Measurements from ENCODE around the gene KIF26B.
"Not testable (repeated sequence)": the region's sequence is repeated elsewhere in the genome, so short reads cannot be mapped to it uniquely, and the experiment has no call there.

KIF26B gene

DNA sequence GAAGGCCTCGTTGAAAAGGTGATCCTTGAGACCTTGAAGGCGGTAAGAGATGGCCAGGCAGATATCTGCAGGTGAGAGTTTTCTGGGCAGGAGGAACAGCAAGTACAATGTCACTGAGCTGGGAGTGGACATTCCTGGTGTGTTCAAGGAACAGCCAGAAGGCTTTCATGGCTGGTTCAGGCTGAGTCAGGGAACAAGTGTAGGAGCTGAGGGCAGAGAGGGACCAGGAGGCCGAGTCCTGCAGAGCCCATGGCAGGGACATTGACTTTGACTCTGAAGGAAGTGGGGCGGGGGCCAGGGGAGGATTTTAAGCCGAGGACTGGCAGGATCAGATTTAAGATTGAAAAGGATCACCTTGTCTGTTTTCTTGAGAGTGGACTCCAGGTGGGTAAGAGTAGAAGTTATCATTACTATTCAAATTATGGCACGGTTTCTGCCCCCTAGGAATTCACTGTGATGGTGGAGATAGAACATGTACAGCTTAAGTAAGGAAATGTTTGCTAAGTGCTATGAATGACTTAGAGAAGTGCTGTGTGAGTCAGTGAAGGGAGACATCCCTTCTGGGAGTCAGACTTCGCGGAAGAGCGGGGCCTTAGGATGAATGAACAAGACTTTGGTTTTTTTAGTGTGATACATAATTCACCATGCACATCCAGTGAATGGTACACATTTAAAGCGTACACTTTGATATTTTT is 202.3 kb downstream of the KIF26B start:
- DNase-seq (ENCODE audit: low read depth) = no peak

DNA sequence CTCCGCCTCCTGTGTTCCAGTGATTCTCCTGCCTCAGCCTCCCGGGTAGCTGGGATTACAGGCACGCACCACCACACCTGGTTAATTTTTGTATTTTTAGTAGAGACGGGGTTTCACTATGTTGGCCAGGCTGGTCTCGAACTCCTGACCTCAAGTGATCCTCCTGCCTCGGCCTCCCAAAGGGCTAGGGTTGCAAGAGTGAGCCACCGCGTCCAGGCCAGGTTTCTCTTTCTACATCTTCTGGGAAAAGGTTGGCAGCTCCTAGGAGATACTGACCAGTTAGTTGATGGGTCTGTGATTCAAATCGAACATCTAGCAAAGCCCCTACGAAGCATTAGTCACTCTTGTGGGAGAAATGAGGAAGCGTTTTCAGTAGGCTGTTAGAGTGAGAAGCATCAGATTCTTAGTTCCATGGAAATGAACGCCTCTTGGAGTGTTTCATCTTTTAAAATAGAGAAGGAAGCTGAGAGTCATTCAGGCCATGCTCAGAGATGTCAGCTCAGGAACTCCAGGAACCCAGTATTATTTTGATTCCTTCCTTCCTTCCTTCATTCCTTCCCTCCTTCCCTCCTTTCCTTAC is 204.4 kb downstream of the KIF26B start:
- not testable (repeated sequence) for DNase-seq (ENCODE audit: low read depth)

DNA sequence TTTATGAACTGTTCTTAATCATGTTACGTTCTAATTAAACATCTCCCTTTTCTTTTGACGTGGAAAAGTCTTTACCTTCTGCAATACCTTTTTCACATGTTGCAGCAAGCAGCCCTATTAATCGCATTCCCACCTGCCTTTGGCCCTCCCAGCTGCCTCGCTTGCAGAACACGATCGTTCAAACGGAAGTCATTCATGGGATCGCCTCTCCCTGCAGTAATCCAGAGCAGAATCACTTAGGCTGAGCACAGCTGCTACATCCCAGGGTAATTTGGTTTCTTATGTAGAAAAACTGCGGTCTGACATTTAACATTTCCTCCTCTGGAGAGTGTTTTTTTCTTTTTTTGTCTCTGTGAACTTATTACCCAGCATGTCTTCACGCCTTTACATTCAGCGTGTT is 206.3 kb downstream of the KIF26B start:
- no peak for DNase-seq (ENCODE audit: low read depth)

DNA sequence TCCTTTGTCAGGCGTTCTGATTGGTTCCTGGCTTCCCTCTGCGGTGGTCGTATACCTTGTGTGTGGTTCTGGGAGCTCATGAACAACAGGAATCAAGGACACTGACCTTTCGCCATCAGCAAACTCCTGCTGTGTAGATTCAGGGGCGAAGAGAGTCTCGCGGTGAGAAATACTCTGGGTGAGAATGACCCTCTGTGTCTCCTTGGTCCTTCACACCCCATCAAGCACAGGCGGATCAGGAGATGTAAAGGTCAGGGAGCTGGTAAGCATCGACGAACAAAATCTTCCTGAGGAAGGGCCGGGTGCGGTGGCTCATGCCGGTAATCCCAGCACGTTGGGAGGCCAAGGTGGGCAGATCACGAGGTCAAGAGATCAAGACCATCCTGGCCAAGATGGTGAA is 207.2 kb downstream of the KIF26B start:
- DNase-seq (ENCODE audit: low read depth) = no peak

DNA sequence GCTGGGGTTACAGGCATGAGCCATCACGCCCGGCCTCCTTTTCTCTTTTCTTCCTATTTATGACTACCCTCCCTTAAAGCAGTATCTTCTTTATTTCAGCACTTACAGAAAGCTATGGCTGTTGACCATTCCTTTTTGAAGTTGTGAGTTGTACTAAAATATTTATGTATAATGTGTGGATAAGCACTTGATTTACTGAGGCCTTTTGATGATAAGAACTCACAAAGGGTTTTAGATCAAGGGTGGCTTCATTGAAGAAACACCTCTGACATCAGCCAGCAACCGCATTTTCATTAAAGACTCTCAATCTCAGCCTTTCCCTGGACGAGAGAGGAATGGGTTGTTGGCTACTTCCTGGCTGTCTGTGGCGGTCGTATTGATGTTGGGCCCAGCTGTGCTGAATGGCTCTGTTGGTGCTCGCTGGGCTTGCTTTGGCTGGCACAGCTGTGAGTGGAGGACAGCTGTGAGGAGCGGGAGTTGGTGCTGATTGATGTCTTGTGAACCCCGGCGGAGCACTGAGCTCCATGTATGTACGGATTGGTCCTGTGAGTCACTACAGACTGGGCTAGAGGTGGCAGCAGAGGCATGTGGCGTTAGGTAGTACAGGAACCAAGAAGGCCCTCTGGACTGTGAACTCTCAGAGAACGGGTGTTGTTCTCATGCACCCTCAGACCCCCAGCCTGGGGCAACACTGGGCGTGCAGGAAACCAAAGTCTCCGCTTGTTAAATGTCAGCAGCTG is 208.8 kb downstream of the KIF26B start:
- DNase-seq (ENCODE audit: low read depth) = no peak

DNA sequence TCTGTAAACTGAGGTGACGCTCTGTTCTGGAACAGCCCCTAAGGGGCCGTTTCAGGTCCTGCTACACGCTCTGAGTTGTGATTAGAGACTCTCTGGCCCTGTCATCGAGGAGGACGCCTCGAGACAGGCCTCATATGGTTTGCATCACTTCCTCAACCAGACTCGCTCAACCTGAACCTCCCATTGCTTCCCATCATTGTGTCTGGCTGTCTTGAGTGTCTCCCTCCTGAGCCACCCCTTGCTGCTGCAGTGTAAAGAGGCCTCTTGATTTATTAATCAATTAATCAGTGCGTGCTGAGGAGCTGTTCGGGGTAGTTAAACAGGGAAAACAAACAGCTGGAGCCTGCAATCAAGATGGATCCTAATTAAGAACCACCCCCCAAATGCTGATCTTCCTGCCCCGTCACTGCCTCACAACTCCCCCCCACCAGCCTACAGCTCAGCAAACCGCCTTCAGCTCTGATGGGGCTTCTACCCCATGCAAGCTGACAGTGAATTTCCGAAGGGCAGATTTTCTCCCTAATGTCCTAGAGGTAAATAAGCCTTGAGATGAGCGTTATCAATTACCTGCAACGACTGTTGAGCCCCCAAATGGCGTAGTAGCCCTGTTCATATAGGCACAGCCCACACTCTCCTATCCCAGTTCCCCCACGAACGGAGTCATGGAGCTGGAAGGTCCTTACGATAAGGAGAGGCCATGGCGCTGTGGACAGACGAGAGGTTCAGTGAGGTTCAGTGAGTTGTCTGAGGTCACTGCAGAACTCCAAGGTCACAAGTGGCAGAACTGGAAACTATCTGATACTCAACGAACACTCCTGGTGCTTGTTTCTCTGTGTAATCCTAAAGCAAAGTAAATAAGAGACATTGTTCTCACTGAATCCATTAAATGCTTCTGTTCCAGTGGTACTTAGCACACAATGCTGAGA is 210.6 kb downstream of the KIF26B start:
- DNase-seq (ENCODE audit: low read depth) = no peak

DNA sequence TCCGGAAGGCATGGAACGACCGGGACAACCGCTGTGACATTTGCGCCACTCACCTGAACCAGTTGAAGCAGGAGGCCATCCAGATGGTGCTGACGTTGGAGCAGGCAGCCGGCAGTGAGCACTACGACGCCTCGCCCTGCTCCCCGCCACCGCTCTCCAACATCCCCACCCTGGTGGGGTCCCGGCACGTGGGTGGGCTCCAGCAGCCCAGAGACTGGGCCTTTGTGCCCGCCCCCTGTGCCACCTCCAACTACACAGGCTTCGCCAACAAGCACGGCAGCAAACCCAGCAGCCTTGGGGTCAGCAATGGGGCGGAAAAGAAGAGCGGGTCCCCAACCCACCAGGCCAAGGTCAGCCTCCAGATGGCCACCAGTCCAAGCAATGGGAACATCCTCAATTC is 212.1 kb downstream of the KIF26B start:
- no peak for DNase-seq (ENCODE audit: low read depth)

DNA sequence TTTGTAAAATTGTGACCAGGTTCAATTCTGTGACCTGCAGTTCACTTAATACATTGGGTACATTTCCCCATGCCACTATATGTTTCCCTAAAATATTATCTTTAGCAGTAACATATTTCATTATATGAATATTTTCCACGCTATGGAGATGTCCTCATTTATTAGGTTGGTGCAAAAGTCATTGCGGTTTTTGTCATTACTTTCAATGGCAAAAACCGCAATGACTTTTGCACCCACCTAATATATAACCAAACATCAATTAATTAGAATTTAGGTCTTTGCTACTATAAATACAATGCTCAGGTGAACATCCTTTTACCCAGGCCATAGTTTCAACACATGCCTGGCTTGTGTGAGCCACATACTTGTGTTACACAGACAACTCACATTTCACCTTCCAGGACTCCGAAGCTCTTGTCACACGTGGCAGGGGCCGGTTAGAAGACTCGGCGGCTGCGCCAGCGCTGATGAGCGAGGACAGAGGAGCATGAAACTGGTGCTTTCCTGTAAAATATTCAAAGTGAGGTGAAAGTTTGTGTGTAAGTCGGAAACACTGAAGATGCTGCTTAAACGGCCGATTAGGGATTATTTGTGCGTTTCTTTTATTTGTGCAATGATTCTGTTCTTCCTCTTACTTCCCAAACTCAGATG is 215.5 kb downstream of the KIF26B start:
- no peak for DNase-seq (ENCODE audit: low read depth)

DNA sequence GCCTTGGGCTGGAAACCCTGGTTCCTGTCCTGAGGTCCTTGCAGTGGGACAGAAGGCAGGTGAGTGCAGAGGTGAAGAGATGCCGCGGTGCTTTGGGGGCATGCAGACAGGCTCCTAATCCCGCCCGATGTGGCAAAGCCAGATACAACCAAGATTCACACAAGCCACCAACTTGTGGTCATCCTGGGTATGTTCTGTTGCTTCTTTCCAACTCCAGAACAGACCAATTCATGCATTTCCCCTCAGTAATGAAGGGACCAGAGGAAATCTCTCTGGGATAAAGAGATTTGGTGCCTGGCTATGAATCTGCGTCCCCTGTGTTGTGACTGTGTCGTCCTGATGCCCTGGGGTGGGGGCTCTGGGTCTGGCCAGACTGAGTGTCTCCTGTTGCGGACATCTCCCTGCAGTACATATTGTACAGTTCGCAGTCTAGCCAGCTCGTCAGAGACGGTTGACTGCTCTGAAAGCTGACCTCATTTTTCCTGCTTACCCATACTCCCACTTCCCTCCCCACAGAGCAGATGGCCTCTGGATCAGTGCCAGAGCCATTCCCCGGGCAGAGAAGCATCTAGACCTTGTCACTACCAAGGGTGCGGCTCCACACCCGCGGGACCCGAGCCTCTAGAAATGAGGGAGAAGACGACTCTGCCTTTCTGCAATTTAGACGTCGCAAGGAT is 216.3 kb downstream of the KIF26B start:
- no peak for DNase-seq (ENCODE audit: low read depth)

DNA sequence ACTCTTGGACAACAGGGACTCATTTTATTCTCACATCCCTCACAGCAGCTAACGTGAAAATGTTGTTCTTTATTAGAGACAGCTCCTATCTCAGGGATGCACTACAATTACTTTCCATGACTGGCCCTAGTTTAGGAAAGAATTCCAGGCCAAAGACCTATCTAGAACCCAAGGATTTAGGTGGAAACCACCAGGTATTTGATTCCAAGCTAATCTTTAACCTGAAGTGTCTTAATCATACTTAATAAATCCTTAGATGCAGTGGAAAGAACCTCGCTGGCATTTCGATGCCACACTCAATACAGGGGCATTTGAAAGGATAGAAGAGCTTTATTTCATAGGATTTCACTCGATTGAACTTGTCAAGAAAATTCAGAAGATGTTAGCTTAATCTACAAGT is 218.3 kb downstream of the KIF26B start:
- no peak for DNase-seq (ENCODE audit: low read depth)

DNA sequence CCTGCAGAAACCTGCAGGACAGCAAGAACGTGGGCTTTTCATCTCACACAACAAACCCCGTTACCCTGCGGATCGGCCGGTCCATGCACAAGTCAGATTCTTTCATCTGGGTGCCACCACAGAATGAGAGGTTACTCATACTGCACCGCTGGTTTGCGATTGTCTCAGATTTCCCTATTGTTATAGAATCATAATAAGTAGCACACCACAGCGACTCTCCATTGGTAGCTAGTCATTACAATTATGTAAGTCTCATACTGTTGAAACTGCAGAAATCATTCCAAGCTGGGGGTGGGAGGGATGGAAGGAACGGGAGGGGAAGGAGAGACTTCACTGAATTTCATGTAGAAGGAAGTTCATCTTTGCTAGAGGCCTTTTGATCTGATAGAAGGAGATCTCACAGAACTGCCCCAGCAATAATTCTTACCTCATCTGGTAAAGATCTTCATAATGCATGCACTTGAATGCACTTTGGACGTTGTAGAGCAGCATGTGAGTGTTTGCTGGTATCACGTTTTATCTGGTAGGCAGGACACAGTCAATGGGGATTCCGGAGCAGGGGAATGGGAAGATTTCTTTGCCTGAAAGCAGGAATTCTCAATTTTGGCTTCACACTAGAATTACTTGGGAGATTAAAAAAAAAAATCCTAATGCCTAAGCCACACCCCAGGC is 221.1 kb downstream of the KIF26B start:
- no peak for DNase-seq (ENCODE audit: low read depth)

DNA sequence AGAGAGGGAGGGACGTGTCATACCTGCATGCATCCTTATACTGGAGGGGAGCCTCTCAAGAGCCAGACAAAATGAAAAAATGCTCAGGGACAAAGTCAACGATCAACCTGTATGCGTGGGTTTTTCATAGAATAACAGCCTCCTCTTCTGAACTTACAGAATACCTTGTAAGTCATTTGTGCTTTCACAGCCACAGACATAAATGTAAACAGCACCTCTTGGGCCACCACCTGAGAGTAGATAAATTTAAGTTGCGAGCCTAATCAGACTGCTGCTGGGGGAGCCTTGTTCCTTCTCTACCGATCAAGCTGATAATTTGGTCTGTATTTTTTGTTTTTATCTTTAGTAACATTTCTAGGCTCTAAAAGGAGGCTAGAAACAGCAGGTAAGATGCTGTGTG is 223.1 kb downstream of the KIF26B start:
- DNase-seq (ENCODE audit: low read depth) = no peak

DNA sequence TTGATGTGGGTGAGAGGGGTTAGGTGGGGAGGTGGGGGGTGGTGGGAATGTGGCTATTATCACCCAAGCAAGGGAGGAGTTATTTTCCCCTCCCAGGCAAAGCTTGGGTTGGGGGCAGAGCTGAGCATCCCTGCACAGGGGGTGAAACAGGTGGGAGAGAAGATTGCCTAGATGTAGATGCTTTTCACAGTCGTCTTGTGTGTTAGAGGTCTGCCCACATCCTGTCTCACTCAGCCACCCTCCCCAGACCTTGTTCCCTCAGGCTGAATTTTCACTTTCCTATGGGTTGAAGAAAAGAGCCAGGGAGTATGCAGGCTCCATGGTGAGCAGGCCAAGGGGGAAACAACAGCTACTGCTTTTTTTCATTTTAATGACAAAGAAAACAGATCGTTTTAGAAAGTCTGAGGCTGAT is 223.5 kb downstream of the KIF26B start:
- DNase-seq (ENCODE audit: low read depth) = no peak

DNA sequence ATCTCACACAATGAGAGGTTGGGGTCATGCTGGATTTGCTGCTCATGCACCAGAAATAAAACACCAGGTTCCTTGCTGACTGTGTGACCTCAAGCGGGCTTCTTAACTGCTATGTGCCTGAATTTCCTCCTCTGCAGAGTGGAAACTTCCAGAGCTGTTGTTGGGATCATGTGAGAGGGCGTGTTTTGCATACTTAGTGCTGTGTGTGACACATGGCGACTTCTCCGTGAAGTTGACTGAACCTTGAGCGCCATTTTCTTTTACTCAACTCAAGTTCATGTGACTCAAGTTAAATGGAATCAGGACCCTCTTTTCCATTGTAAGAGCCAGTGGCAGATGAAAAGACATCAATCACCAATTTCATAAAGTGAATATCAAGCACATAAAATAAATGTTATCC is 224.0 kb downstream of the KIF26B start:
- DNase-seq (ENCODE audit: low read depth) = no peak

DNA sequence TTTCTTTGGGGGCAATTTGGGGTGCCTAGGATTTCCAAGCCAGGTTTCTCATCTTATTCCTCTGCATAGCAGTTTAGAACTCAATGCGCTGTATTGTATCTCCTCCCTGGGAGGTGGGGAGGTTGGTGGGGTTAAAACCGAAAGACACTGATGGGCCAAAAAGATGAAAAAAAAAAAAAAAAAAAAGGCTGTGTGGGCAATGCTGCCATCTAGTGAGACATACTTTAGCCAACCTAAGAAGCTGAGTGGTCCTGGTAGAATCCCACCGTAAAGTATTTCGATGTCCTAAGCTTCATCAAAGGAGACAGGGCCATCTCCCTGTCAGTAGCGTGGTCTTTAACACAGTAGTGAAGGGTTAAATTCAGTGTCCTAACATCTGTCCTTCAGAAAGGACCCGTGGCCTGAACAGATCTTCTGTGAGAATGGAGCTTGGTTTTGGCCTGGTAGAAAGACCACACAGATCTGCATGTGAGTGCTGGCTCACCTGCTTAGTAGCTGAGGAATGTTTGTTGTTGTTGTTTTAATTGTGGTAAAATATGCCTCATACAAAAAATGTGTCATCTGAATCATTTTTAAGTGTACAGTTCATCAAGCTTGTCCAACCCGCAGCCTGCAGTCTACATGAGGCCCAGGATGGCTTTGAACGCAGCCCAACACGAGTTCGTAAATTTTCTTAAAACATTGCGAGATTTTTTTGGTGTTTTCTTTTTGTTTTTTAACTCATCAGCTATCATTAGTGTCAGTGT is 226.2 kb downstream of the KIF26B start:
- DNase-seq (ENCODE audit: low read depth) = no peak

DNA sequence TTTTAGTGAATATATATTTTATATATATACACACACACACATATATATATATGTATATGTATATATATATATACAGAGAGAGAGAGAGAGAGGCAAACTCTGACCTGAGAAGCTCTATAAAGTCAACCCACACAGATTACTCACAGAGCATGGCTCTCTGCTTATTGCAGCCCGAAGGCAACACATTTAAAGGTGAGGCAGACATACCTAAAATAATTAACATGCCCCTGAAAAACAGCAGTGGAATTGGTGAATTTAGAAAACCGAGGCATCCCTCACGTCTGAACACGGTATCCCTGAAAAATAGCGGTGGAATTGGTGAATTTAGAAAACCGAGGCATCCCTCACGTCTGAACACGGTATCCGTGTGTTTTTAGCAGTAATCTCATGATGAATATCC is 228.2 kb downstream of the KIF26B start:
- no peak for DNase-seq (ENCODE audit: low read depth)

DNA sequence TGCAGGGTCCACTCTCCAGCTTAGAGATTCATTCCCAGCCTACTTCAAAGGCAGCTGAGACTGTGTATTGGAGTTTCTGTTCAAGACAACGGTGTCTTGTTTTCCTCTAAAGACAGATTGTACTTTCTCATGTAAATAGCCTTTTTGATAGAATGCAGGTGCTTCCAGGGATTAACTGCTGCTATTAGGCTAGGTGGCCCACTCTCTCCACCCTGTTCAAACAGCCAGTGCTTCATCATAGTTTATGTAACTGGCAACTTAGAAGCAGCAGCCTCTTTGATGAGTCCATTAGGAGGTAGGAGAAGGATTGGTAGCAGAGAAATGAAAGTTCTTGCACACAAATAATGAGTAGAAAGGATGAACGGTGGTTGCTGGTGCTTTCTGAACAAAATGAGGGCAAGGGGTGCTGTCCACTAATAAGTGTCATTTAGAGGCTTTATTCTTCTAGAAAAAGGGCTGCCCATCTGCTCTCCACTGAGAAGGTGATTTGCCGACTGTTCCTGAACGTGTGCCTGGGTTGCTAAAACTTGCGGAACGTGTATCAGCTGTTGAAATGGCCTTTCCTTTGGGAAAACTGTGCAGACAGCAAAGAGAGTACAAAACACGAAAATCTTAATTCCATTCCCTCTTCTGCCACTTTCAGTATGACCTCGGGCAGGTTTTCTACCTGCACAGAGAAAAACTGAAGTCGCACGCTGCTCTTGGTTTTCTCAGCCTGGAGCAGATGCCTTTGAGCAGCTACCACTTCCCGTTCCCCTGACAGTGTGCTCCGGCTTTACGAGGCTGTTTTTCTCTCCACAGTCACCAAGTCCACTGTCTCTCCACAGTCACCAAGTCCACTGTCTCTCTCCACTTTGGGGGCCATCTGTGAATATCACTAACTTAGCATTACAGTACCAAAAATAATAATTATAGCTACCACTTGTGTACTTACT is 228.9 kb downstream of the KIF26B start:
- no peak for DNase-seq (ENCODE audit: low read depth)

DNA sequence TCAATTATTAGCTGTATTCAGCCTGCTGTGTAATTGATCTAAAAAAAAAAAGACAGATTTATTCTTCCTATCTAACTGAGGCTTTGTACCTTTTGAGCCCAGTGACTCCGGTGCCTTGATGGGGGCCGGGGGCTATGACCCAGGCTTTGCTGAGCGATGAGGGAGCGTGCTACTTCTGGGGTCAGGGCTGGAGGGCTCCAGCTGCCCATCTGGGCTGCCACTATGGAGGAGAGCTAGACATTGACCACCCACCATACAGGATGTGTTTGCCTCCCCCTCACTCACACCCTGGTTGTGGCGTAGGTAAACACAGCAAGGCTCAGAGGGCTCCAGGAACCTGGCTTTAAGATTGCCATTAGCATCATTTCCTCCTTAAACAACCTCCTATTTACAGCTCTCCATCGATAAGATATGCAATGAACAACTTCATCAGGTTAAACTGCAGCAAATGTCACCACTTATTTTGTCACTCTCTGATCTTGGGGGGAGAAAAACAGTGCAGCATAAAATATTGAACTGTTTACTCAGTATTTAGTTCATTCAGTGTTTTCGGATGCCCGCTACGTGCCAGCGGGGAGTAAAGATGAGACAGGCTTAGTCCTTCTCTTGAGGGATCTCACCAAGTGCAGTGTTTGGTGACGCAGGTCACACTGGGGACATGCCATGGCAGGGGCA is 231.6 kb downstream of the KIF26B start:
- no peak for DNase-seq (ENCODE audit: low read depth)

Measured in HS-27A (cell line).